ENCODE measurements around the gene PHLDB1.
A peak's percentile ranks its signal among the peaks of the same experiment; 100 is the strongest.
"Not testable (repeated sequence)": the region's sequence is repeated elsewhere in the genome, so short reads cannot be mapped to it uniquely, and the experiment has no call there.

Gene PHLDB1

DNA sequence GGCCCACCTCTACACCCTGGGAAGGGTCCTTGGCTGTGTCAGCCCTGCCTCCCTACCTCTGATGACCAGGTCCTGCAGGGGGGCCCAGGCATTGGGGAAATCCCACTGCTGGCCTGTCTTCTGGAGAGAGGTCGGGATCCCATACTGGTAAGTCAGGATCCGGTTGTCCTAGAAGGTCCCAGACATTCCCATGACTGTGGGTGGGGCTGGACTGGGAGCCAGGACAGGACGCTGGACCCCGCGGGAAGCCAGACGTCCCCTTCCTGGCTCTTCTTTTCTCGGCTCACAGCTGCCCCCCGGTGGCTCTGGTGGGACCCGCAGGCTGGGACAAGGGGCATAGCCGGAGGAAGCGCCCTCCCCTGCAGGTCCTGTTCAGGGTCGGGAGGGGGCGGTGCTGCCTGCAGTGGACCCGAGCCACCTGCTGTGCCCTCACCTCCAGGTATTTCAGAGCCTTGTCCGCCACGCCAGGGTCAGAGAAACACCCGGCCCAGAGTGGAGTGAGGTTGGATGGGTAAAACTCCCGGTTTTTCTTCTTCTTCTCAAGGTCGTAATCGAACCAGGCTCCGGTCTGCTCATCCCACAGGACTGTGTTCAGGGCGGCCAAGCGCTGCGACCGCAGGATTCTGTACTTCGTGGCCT is 52.0 kb downstream of the PHLDB1 start:
- DNase-seq (ENCODE audit: low read depth) = peak; percentile 57

DNA sequence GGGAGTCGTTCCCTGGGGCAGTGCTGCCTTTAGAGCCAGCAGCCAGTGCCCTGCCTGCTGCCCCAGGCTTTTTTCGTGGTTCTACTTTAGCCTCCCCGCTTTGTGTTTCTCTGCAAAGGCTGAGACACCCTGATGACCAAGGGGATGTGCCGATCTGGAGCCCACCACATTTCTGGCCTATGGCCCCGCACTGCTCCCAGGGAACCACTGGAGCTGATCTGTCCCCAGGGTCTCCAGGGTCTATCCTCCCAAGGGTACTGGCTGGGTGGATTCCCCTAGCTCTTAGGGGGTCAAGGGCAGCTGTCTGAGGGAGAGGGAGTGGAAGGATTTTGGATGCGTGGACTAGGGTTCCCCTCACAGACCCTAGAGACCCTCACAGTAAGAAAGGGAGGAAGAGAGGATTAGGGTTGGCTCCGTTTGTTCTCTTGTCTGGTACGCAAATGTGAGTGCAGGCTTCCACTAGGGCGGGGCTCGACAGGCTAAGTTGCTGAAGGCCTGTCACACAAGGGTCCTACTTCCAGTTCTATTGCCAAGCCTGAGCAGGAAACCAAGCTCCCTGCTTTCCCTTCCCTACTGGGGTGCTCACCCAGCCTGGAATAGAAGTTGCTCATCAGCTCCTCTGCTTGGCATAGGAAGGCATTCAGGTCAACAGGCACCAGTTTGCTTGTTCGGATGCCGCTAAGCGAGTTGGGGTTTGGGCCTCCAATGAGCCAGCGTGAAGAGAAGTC is 52.7 kb downstream of the PHLDB1 start:
- DNase-seq (ENCODE audit: low read depth) = no peak

DNA sequence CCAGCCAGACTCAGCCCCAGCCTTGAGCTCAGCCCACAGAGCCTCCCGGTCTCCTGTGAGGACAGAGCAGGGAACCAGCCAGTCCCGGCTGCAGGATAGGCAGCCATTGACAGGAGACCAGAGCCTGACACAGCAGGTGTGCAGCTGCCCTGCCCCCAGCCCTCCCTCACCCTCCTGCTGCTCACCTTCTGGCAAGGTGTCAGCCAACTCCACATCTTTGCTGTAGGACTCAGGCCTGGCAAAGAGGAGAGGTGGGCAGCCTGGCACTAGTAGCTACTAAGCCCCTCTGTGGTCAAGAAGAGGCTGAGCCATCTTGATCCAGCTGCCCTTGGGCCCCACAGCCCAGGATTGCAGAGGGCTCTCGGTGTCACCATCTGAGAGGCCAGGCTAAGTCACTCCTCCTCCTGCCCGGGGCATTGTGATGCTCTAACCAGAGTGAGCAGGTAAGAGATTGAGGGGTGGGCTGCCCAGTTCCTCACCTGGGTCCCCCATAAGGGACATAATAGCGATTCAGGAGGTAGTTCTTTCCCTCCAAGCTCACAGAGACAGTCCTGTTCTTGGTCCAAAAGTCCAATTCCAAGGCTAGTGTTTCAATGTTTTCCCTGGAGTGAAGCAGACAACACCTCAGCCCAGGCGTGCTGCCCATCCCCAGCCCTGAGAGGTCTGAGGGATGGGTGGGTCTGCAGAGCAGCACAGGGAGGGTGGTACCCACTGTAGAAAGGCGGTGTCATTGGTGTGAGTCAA is 53.4 kb downstream of the PHLDB1 start:
- no peak for DNase-seq (ENCODE audit: low read depth)

DNA sequence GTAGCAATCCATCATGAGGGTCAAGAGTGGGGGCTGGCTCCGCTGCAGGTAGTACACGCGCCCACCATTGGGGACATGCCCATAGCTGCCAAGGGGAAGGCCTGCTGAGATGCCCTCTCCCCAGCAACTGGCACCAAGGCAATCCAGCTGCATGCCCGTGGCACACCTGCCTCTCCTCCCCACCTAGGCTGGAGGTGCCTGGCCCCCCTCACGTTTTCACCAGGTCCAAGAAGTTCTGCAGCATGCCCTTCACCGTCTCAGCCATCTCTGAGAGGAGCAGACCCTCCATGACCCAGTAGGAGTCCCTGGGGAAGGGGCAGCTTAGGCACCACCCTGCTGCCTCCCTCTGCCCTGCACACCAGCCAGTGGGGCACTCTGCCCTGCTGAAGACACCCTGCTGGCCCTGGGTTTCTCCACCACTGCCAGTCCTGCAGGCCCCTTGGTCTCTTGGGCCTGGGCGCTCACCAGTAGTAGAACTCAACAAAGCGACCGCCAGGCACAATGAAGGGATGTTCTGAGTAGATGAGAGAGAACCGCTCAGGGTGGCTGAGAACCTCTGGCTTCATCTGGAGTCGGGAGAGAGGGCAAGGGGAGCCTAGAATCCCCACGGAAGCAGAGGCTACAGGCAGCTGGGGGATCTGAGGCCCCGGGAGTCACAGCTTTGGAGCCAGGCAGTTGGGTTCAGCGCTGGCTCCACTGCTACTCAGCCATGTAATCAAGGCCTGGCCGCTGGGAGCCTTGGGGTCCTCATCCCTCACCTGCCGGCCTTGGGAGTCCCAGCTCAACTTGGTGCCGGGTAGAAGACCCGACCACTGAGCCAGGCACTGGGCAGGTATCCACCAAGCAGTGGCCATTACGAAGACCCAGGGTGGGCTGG is 54.2 kb downstream of the PHLDB1 start:
- no peak for DNase-seq (ENCODE audit: low read depth)

DNA sequence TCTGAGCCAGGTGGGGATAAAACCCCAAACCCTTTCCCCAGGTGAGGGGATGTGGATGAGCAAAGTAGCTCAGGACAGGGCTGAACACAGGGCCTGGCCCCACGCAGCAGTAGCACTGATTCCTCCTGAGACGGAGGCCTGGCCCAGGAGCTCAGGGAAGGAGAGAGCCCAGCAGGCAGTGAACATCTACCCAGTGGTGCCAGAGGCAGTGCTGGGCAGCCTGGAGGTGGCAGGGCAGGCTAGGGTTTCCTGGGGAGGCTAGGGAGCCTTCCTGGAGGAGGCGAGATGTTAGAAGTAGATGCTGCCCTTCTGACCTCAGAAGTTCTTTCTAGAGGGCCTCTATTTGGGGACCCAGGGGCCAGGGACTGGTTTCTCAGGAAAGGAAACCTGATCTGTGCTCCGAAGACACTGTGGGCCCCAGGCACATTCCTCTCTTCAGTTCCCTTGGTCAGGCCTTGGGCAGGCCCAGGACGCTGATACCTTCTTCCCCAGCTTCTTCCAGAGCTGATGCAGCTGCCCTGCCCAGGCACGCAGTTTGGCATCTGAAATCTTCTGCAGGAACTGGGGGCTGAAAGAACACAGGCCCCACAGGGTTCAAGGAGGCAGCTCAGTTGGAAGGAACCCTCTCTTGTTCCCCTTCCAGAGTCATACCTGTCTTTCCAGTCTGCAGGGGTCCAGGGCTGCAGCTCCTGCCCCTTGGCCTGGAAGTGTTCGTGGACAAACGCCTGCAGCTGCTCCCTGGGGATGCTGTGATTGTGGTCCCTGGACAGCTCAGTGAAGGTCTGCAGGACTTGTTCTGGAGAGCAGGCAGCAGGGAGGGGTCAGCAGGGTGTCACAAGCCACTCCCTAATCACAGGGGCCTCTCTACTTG is 55.2 kb downstream of the PHLDB1 start:
- no peak for DNase-seq (ENCODE audit: low read depth)

DNA sequence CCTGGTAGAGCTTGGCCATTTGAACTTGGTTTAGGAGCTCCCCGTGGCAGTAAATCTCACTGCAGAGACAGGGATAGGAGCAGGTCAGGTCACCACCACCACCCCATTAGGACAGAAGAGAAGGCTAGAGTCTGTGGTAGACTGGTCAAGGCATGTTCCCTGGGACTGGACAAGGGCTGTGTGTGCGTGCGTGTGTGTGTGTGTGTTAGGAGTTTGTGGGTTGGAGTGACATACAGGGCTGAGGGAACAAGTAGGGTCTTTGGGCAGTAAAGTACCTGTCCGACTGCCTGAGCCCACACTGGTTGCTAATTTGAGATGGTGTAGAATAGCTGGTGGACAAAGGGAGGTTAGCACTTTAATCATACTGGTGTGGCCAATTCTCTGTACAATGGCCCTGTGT is 56.0 kb downstream of the PHLDB1 start:
- no peak for DNase-seq (ENCODE audit: low read depth)

DNA sequence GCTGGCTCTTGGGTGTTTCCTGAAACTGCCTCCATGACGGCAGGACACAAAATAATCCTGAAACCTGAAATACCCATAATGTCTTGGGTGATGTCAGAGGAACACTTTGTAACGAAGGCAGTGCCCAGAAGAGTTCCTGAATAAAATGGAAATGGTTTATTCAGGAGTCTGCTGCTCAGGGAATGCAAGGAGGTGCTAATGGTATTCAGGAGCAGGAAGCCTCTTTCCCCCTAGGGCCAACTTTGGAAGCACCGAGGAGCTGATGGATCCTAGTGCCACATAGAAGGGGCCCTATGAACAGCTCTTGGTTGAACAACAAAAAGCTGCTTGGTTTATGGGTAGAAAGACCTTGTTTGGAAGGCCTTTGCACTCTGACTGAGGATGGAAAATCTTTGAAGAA is 56.5 kb downstream of the PHLDB1 start:
- DNase-seq (ENCODE audit: low read depth) = no peak

DNA sequence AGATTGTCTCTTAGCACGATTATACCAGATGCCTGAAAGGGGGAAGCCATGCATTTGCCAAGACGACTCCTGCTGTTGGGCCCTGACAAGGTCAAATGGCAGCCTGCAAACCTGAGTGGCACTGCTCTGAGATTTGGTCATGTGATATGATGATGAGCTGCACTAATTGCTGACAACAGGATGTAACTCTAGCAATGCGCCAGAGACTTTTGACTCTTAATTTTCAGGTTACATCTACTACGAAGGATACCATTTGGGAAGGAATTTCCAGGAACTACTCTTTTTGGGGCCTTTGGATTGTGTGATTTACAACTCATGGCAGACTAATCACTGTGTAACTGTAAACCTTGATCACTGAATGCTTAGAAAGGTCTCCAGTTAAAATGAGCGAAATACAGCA is 59.0 kb downstream of the PHLDB1 start:
- no peak for DNase-seq (ENCODE audit: low read depth)

DNA sequence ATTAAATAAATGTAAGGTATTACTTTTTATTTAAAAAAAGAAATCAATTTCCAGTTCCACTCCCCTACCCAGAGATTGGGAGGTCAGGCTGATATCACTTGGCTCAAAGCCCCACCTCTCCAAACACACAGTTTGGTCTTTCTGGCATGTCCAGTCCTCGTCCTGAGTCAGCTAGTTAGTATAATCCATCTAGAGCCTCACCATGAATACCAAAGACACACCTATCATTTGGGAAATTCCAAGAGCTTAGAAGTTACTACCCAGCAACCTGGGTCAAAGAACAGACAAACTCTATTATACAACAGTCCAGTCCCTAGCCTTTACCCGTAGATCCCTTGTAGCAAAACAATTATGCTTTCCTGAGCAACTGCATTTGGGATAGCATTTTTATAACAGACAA is 62.6 kb downstream of the PHLDB1 start:
- DNase-seq (ENCODE audit: low read depth) = no peak

DNA sequence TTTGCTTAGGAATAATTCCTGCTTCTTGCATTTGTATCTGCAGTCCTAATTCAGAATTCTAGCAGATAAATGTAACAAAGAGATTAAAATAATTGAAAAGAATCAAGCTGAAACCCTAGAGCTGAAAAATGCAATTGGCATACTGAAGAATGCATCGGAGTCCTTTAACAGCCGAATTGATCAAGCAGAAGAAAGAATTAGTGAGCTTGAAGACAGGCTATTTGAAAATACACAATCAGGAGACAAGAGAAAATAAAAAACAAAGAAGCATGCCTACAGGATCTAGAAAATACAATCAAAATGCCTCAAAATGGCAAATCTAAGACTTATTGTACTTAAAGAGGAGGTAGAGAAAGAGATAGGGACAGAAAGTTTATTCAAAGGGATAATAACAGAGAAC is 63.8 kb downstream of the PHLDB1 start:
- no peak for DNase-seq (ENCODE audit: low read depth)

DNA sequence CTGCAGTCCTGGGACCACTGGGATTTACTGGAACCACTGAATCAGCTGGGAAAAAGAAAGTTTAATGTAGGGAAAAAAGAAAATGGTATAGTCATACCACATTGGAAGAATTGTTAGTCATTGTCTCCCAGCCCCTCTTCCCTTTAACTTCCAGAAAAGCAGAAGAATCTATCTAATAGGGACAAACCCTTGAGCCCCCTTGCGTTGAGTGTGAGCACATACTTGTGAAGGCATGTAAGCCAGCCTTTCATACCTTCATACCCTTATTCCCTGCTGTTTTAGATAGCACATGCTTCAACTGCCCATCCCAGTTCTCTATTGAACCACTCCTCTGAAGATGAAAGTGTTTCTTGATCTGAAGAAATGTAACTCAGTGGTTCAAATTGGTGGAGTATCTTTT is 65.4 kb downstream of the PHLDB1 start:
- no peak for DNase-seq (ENCODE audit: low read depth)

DNA sequence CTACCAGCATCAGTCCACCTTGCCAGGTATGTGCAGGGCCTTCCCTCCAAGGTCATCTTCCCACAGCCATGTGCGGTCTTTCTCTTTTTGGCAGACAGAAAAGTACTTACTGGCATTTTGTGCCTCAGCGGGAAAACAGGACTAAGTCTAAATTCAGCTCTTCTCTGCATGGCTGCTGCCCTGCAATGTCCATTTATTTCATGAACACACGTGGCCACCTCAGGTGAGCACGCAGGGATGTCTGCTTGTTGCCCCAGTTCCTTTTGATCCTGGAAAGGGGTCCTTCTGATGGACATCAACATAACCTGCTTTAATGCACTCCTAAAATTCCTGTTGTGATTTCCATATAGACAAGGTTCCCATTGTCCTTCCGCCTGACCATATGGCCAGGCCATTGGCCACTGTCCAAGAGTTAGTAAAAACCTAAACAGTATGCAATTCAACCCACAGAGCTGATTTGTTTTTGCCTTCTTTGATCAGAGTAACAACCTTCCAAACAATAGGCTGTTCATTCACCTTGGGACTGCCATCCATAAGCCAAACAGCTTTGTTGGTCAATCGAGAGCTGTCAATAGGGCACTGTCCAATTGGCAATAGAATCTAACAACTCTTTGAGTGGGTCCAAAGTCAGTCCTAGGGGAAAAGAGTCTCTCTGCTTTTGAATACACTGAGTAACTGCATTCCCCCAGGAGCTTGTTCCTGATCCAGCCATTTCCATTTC is 66.1 kb downstream of the PHLDB1 start:
- no peak for DNase-seq (ENCODE audit: low read depth)

DNA sequence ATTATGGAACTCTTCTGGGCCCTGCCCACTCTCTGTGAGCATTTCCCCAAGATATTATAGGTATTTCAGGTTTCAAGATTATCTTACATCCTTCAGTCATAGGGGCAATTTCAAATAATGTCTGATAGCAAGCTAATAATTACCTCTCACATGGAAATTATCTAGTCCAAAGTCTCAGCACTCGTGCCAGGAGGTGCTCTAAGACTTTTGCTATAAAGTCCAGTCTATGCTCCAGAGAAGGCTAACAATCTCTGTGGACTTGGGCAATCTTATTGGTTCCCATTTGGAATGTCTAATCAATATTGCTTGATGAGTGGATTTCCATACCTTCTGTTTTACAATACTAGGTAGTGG is 66.6 kb downstream of the PHLDB1 start:
- no peak for DNase-seq (ENCODE audit: low read depth)

DNA sequence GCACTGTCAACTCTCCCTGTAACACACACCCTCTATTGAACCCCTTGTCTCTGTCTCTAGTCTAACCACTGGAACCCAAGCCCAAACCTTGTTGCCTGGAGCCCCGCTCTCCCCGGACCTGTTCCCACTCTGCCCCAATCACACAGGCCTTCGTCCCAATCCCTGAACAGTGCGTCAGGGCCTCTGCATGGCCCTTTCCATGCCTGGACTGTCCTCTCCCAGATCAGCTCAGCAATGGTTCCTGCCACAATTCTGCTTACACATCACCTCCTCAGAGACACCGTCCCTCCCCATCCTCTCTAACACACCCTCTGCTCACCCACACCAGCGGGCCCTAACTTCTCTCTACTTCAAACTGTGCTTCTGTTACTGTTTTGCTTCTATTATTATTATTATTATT is 70.6 kb downstream of the PHLDB1 start:
- DNase-seq (ENCODE audit: low read depth) = no peak

DNA sequence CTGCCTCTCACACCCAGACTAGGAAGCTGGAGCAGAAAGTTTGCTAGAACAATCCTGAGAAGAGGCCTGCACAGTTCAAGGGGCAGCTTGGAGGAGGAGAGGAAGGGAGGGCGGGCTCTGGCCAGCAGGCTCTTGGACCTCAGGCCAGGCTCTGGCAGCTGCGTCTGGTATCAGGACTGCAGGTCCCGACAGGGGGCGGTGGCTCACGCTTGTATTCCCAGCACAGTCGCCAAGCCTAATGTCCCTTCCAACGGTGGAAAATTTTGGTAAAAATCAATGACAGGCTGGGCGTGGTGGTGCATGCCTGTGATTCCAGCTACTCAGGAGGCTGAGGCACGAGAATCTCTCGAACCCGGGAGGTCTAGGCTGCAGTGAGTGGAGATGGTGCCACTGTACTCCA is 71.5 kb downstream of the PHLDB1 start:
- not testable (repeated sequence) for DNase-seq (ENCODE audit: low read depth)

DNA sequence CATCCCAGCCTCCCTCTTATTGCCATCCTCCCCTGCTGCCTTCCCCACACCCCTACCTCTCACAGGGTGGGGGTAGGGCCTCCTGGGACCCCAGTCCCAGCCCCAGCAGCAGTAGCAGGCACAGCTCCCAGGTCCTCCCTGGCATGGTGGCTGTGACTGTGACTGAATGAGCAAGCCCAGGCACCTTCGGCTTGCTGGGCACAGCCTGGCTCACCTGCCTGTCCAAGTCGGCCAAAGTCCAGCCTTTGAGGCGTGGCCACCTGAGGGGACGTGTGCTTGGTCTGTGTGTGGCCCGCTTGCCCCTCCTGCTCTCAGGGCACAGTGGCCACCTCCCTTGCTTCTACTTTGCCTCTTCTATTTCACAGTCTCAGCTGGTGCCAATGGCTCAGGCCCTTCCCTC is 72.1 kb downstream of the PHLDB1 start, which contains the start of gene TREH:
TSS of gene TREH (minus strand) at position 168 of the 400 bp plus-strand sequence. CDS start at position 145, 23 bp downstream.
- no peak for DNase-seq (ENCODE audit: low read depth)

DNA sequence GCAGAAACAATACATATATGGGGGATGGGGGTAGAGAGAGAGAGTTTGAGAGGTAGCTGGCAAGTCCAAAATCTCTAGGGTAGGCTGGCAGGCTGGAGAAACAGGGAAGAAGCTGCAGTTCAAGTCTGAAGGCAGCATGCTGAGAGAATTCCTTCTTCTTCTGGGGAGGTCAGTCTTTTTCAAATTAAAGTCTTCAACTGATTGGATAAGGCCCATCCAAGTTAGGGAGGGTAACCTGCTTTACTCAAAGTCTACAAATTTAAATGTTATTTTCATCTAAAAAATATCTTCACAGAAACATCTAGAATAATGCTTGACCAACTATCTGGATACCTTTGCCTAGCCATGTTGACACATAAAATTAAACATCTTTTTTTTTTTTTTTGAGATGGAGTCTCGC is 75.0 kb downstream of the PHLDB1 start:
- no peak for DNase-seq (ENCODE audit: low read depth)

DNA sequence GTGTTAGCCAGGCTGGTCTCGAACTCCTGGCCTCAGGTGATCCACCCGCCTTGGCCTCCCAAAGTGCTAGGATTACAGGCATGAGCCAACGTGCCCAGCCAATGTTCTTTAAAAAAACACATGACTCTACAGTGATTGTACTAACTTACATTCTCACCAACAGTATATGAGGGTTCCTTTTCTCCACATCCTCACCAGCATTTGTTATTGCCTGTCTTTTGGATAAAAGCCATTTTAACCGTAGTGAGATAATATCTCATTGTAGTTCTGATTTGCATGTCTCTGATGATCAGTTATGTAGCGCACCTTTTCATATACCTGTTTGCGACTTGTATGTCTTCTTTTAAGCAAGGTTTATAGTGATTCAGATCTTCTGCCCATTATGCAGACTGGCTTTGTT is 75.5 kb downstream of the PHLDB1 start:
- not testable (repeated sequence) for DNase-seq (ENCODE audit: low read depth)

DNA sequence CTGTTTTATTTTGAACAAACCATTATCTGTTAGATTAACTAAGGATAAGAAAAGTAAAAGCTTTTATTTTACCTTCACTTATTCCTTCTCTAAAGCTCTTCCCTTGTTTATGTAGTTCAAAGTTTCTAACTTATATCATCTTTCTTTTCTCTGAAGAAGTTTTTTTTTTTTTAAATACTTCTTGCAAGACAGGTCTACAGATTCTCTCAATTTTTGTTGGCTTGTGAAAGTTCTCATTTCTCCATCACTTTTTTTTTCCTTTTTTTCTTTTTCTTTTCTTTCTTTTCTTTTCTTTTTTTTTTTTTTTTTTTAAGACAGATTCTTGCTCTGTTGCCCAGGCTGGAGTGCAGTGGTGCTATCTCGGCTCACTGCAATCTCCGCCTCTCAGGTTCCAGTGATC is 76.8 kb downstream of the PHLDB1 start:
- DNase-seq (ENCODE audit: low read depth) = no peak

DNA sequence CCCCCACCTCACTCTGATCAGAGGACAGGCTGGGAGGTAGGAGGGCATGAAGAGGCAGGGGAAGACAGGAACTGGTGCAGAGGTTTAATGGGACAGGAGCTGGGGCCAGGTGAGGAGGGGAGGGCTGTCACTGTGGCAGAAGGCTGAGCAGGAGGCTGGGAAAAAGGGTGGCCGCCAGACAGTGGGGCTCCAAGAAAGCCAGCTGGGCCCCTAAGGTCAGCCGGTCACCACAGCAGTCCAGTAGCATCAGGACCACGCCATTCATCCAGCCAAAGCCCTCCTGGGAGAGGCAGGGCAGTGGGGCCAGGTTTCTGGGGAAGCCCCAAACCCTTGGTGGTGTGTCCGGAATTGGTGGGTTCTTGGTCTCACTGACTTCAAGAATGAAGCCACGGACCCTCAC is 80.5 kb downstream of the PHLDB1 start:
- no peak for DNase-seq (ENCODE audit: low read depth)

DNA sequence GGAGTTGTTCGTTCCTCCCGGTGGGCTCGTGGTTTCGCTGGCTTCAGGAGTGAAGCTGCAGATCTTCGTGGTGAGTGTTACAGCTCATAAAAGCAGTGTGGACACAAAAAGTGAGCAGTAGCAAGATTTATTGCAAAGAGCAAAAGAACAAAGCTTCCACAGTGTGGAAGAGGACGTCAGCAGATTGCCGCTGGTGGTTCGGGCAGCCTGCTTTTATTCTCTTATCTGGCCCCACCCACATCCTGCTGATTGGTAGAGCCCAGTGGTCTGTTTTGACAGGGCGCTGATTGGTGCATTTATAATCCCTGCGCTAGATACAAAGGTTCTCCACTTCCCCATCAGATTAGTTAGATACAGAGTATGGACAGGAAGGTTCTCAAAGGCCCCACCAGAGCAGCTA is 80.9 kb downstream of the PHLDB1 start:
- DNase-seq (ENCODE audit: low read depth) = not testable (repeated sequence)
